HCT116 (cell line): ENCODE data around the gene PLA2G4B. TPM values are rescaled to one million over a fixed set of nuclear protein-coding genes. Genes with fewer than 3 reads are reported as not detected.
A peak's percentile ranks its signal among the peaks of the same experiment; 100 is the strongest.

Experiments
- ATAC-seq: fragments of 200-7000 bp; cut with Tn5 transposase; 2 replicates; pipeline ENCODE4 v1.9.1; 2020; ENCODE audit warnings: mild to moderate bottlenecking, moderate library complexity
- BruUV-seq: library from RNA; stranded (reverse); fragments of 400-500 nt; replicated peaks from 2 replicates; lab custom pipeline; 2021; lab: Mats Ljungman, UMichigan
- CTCF ChIA-PET: fragments of 300-600 bp; sonication (Branson Sonifier 250); formaldehyde crosslinking; loops from one replicate; lab custom pipeline; 2021; ENCODE audit warnings: antibody characterized with exemption; lab: Charles Lee
- POLR2A ChIA-PET: fragments of 300-600, 350-600 bp; sonication (Branson Sonifier 250); formaldehyde crosslinking; loops from one replicate; lab custom pipeline; 2021; ENCODE audit warnings: antibody characterized with exemption; lab: Charles Lee
- RAD21 ChIA-PET, 2 experiments: fragments of 300-600 bp; sonication (Branson Sonifier 250); formaldehyde crosslinking; loops; one replicate each; lab custom pipeline; 2023; ENCODE audit warnings: low total read pairs in 2 of 2; ENCODE audit not compliant: uncharacterized antibody in 2 of 2, unreplicated experiment in 2 of 2, low non-redundant PET in 1 of 2; lab: Charles Lee
- DNase-seq: peaks from one replicate; pipeline ENCODE4 v3.0.0-alpha.2; 2010; ENCODE audit warnings: low read depth, low spot score
- H2AFZ ChIP-seq: fragments of 200-600 bp; shearing (Covaris generic), sonication (generic); 2 replicates; pipeline ENCODE4 v1.6.1; 2017; ENCODE audit warnings: low read depth, mixed run types, mixed read lengths, antibody characterized with exemption, low read length; ENCODE audit not compliant: poor library complexity, severe bottlenecking
- H3K27ac ChIP-seq: 2 replicates; pipeline ENCODE4 v1.5.1; 2012; ENCODE audit warnings: low read depth, low read length
- H3K27me3 ChIP-seq: fragments of 200-600 bp; sonication (generic); 2 replicates; pipeline ENCODE4 v1.6.1; 2016; ENCODE audit warnings: mixed run types, low read length, mixed read lengths; ENCODE audit not compliant: insufficient read depth
- H3K36me3 ChIP-seq, 2 experiments: fragments of 200-500 bp in 1 of 2; fragments of 200-600 bp in 1 of 2; sonication (Bioruptor generic) in 1 of 2; sonication (generic) in 1 of 2; 2 replicates each; pipeline versions ENCODE4 v1.5.1 to v1.6.1; 2014 to 2016; ENCODE audit warnings: low read length in 2 of 2, inconsistent platforms in 1 of 2, mixed read lengths in 1 of 2, mixed run types in 1 of 2; ENCODE audit not compliant: insufficient read depth in 2 of 2, control insufficient read depth in 1 of 2
- H3K4me1 ChIP-seq, 2 experiments: fragments of 200-600 bp in 1 of 2; sonication (generic) in 1 of 2; 2 replicates each; pipeline versions ENCODE4 v1.5.1 to v1.6.1; 2012 to 2017; ENCODE audit warnings: low read length in 2 of 2, inconsistent platforms in 1 of 2, mild to moderate bottlenecking in 1 of 2, mixed read lengths in 1 of 2, mixed run types in 1 of 2, moderate library complexity in 1 of 2; ENCODE audit not compliant: insufficient read depth in 2 of 2, control insufficient read depth in 1 of 2
- H3K4me2 ChIP-seq: fragments of 200-600 bp; sonication (generic); 2 replicates; pipeline ENCODE4 v1.6.1; 2017; ENCODE audit warnings: mixed run types, low read length, mixed read lengths
- H3K4me3 ChIP-seq, 2 experiments: fragments of 200-600 bp in 1 of 2; sonication (generic) in 1 of 2; replicated peaks in 1 of 2; 2 replicates each; pipeline ENCODE4 v1.5.1; 2011 to 2016; ENCODE audit warnings: low read length in 2 of 2, control low read depth in 1 of 2, low read depth in 1 of 2, mild to moderate bottlenecking in 1 of 2, mixed read lengths in 1 of 2, mixed run types in 1 of 2
- H3K79me2 ChIP-seq: fragments of 200-600 bp; sonication (generic); 2 replicates; pipeline ENCODE4 v1.6.1; 2017; ENCODE audit warnings: mild to moderate bottlenecking, mixed run types, low read length, moderate library complexity, mixed read lengths; ENCODE audit not compliant: insufficient read depth
- H3K9ac ChIP-seq: fragments of 200-600 bp; sonication (generic); 2 replicates; pipeline ENCODE4 v1.6.1; 2016; ENCODE audit warnings: low read length, mixed read lengths
- H3K9me2 ChIP-seq: fragments of 200-600 bp; sonication (generic), shearing (Covaris generic); 2 replicates; pipeline ENCODE4 v1.6.1; 2017; ENCODE audit warnings: mixed run types, mild to moderate bottlenecking, moderate library complexity; ENCODE audit not compliant: insufficient read depth
- H3K9me3 ChIP-seq, 2 experiments: fragments of 200-500 bp in 1 of 2; fragments of 200-600 bp in 1 of 2; sonication (Bioruptor generic) in 1 of 2; sonication (generic) in 1 of 2; 2 replicates each; pipeline ENCODE4 v1.6.1; 2014 to 2017; ENCODE audit warnings: low read length in 2 of 2, mixed read lengths in 2 of 2, inconsistent platforms in 1 of 2, low read depth in 1 of 2, mild to moderate bottlenecking in 1 of 2, mixed run types in 1 of 2, moderate library complexity in 1 of 2; ENCODE audit not compliant: control insufficient read depth in 1 of 2, insufficient read depth in 1 of 2
- H4K20me1 ChIP-seq: fragments of 200-600 bp; sonication (generic), shearing (Covaris generic); 2 replicates; pipeline ENCODE4 v1.6.1; 2017; ENCODE audit warnings: mixed run types, mild to moderate bottlenecking, moderate library complexity; ENCODE audit not compliant: insufficient read depth
- ATF3 ChIP-seq: IDR thresholded peaks from 2 replicates; pipeline ENCODE4 v1.6.1; 2012
- CBX3 ChIP-seq: IDR thresholded peaks from 2 replicates; pipeline ENCODE4 v1.6.1; 2012; ENCODE audit warnings: low read depth
- CEBPB ChIP-seq: IDR thresholded peaks from 2 replicates; pipeline ENCODE4 v1.6.1; 2012; ENCODE audit warnings: low read depth
- EGR1 ChIP-seq: IDR thresholded peaks from 2 replicates; pipeline ENCODE4 v1.6.1; 2012; ENCODE audit warnings: low read depth
- EZH2phosphoT487 ChIP-seq: fragments of 200-600 bp; IDR thresholded peaks from 2 replicates; pipeline ENCODE4 v1.6.1; 2018; ENCODE audit warnings: antibody characterized with exemption, borderline replicate concordance
- FOSL1 ChIP-seq: IDR thresholded peaks from 2 replicates; pipeline ENCODE4 v1.6.1; 2012; ENCODE audit warnings: low read depth
- JUND ChIP-seq: IDR thresholded peaks from 2 replicates; pipeline ENCODE4 v1.6.1; 2012
- MAX ChIP-seq: IDR thresholded peaks from 2 replicates; pipeline ENCODE4 v1.6.1; 2012
- POLR2A ChIP-seq: IDR thresholded peaks from 2 replicates; pipeline ENCODE4 v1.7.0; 2011; ENCODE audit warnings: borderline replicate concordance; ENCODE audit not compliant: insufficient read depth, insufficient read length; ENCODE audit errors: extremely low read depth
- POLR2AphosphoS5 ChIP-seq: IDR thresholded peaks from 2 replicates; pipeline ENCODE4 v1.6.1; 2011; ENCODE audit warnings: mild to moderate bottlenecking, low read depth, low read length, moderate library complexity
- RAD21 ChIP-seq: IDR thresholded peaks from 2 replicates; pipeline ENCODE4 v1.6.1; 2012; ENCODE audit warnings: low read depth, mild to moderate bottlenecking
- SIN3A ChIP-seq: IDR thresholded peaks from 2 replicates; pipeline ENCODE4 v1.6.1; 2012; ENCODE audit warnings: low read depth
- TCF7L2 ChIP-seq: IDR thresholded peaks from 2 replicates; pipeline ENCODE4 v1.7.0; 2011; ENCODE audit warnings: borderline replicate concordance, inconsistent platforms; ENCODE audit not compliant: insufficient read depth, insufficient read length; ENCODE audit errors: extremely low read depth
- YY1 ChIP-seq: IDR thresholded peaks from 2 replicates; pipeline ENCODE4 v1.6.1; 2011; ENCODE audit warnings: low read length, low read depth, moderate library complexity, mild to moderate bottlenecking; ENCODE audit not compliant: insufficient replicate concordance; ENCODE audit errors: extremely low read depth
- ZBTB33 ChIP-seq: IDR thresholded peaks from 2 replicates; pipeline ENCODE4 v1.6.1; 2011; ENCODE audit warnings: mild to moderate bottlenecking, low read length, moderate library complexity; ENCODE audit not compliant: insufficient replicate concordance; ENCODE audit errors: extremely low read depth
- ZFX ChIP-seq: fragments of 450-650 bp; IDR thresholded peaks from 2 replicates; pipeline ENCODE4 v1.6.1; 2017
- ZNF274 ChIP-seq: fragments of 200-500 bp; sonication (Bioruptor generic); IDR thresholded peaks from 2 replicates; pipeline ENCODE4 v1.6.1; 2014; ENCODE audit warnings: mild to moderate bottlenecking, low read depth, low read length, inconsistent platforms
- intact Hi-C: fragments of 100-400 bp; cut with micrococcal nuclease; formaldehyde crosslinking; loops from 2 replicates; pipeline ENCODE4 v1.10.0; 2022
- total RNA-seq: library from RNA; stranded (reverse); gene quantifications from one replicate; pipeline ENCODE4 v1.2.1, GENCODE V29; 2021; ENCODE audit not compliant: unreplicated experiment

PLA2G4B gene
- total RNA-seq, 1 experiment from 2014 or later: 4.7 TPM

GRCh38 chr15:41789236-41789635 lies 49.4 kb upstream of the PLA2G4B start (continued):
- TF ChIP-seq RAD21 (no peak), EZH2phosphoT487 (no peak), ZBTB33 (no peak)

- TF ChIP-seq EGR1 (no peak), RAD21 (no peak), CEBPB (no peak), MAX (no peak), FOSL1 (no peak), POLR2A (no peak), TCF7L2 (no peak), EZH2phosphoT487 (no peak), ZFX (no peak), CBX3 (no peak), ZBTB33 (no peak), YY1 (no peak), JUND (no peak), SIN3A (no peak), ATF3 (no peak), ZNF274 (no peak), POLR2AphosphoS5 (no peak)
- Histone ChIP-seq H3K9me3 (no peaks in the 10 kb centered on the region), H3K27ac (no peak overlapping the region), H2AFZ (no peak overlapping the region), H3K9ac (no peak overlapping the region), H3K4me1 (peaks cover 20 to 38% of the 10 kb centered on the region in 2 experiments), H4K20me1 (no peaks in the 10 kb centered on the region), H3K27me3 (no peaks in the 10 kb centered on the region), H3K36me3 (no peaks in the 10 kb centered on the region), H3K4me2 (peak overlapping the region; percentile 75), H3K9me2 (no peaks in the 10 kb centered on the region), H3K79me2 (peaks cover 4% of the 10 kb centered on the region), H3K4me3 (no peak overlapping the region)
- CTCF ChIA-PET: interaction anchor here (4.1 kb wide), 1 partner anchor 16 kb away, joined by 22 read pairs; the partner anchor contains the start of gene MAPKBP1
- no peak for DNase-seq
- POLR2A ChIA-PET: no interaction called here
- no peak for ATAC-seq
- RAD21 ChIA-PET: interaction anchor here in 1 of 2 experiments (0.6 kb wide), 1 partner anchor 15 kb away, joined by 3 read pairs; the partner anchor contains the start of gene MAPKBP1
- BruUV-seq: no TSS peak
- intact Hi-C loops: no loop called here
Observed at GRCh38 chr15:41789662-41790061, 49.0 kb upstream of the PLA2G4B start.
